IPS DF 19.7 (cell line): ENCODE data around the gene PANX1.

Source experiments
- DNase-seq: peaks from one replicate; pipeline ENCODE4 v3.0.0-alpha.2; 2013; ENCODE audit warnings: low read depth, low spot score

PANX1 gene

GRCh38 chr11:94185416-94186084 lies 56.9 kb downstream of the PANX1 start:
- DNase-seq = no peak

- DNase-seq = no peak
Observed at GRCh38 chr11:94186342-94187203, 57.9 kb downstream of the PANX1 start.

GRCh38 chr11:94193288-94193687 lies 64.6 kb downstream of the PANX1 start:
- DNase-seq = no peak

- no peak for DNase-seq
Observed at GRCh38 chr11:94194712-94195111, 66.1 kb downstream of the PANX1 start.

- DNase-seq = no peak
Observed at GRCh38 chr11:94196363-94196762, 67.7 kb downstream of the PANX1 start.

- DNase-seq = no peak
Observed at GRCh38 chr11:94198718-94199117, 70.1 kb downstream of the PANX1 start.

- no peak for DNase-seq
Observed at GRCh38 chr11:94199136-94200130, 70.8 kb downstream of the PANX1 start.

GRCh38 chr11:94201004-94201465 lies 72.4 kb downstream of the PANX1 start:
- DNase-seq = no peak

- DNase-seq = no peak
Observed at GRCh38 chr11:94203070-94203469, 74.4 kb downstream of the PANX1 start.

GRCh38 chr11:94211261-94211830 lies 82.7 kb downstream of the PANX1 start:
- DNase-seq = no peak

GRCh38 chr11:94212898-94213297 lies 84.3 kb downstream of the PANX1 start:
- DNase-seq = no peak

- no peak for DNase-seq
Observed at GRCh38 chr11:94217705-94218104, 89.1 kb downstream of the PANX1 start.

- no peak for DNase-seq
Observed at GRCh38 chr11:94218372-94218771, 89.7 kb downstream of the PANX1 start.

GRCh38 chr11:94219771-94220170 lies 91.1 kb downstream of the PANX1 start:
- no peak for DNase-seq

GRCh38 chr11:94224078-94224477 lies 95.4 kb downstream of the PANX1 start:
- DNase-seq = no peak
